Measurements from ENCODE around the gene TSEN34.
A peak's percentile ranks its signal among the peaks of the same experiment; 100 is the strongest.
"Not testable (repeated sequence)": the region's sequence is repeated elsewhere in the genome, so short reads cannot be mapped to it uniquely, and the experiment has no call there.

Gene TSEN34

DNA sequence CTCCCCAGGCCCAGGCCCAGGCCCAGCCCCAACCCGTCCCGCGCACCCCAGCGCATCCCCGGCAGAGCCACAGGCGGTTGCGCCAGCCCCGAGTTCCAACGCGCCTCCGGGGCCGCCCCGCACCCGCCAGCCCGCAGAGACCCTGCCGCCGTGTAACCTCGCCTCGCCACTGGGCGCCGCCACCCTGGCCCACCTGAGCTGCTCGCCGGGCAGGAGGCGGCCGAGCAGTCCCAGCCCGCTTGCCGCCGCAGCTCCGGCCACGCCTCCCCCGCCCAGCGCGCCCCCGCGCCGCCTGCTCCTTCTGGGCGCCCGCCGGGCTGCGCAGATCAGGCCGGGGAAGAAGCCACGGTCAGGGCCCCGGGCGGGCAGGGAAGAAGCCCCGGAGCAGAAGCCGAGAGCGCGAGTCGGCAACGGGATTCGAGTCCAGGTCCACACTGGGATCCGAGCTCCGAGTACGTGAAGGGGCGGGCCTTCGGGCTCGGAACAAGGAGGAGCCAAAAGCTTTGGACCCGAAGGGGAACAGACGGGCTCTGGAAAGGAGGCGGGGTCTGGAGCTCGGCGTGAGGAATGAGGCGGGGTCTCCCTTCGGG lies 1.9 kb upstream of the TSEN34 start, which contains the start of gene MBOAT7:
MBOAT7 (minus strand) TSS at position 436 of the 590 bp plus-strand sequence. CDS start 1,072 bp downstream, outside the sequence.
- DNase-seq = no peak

DNA sequence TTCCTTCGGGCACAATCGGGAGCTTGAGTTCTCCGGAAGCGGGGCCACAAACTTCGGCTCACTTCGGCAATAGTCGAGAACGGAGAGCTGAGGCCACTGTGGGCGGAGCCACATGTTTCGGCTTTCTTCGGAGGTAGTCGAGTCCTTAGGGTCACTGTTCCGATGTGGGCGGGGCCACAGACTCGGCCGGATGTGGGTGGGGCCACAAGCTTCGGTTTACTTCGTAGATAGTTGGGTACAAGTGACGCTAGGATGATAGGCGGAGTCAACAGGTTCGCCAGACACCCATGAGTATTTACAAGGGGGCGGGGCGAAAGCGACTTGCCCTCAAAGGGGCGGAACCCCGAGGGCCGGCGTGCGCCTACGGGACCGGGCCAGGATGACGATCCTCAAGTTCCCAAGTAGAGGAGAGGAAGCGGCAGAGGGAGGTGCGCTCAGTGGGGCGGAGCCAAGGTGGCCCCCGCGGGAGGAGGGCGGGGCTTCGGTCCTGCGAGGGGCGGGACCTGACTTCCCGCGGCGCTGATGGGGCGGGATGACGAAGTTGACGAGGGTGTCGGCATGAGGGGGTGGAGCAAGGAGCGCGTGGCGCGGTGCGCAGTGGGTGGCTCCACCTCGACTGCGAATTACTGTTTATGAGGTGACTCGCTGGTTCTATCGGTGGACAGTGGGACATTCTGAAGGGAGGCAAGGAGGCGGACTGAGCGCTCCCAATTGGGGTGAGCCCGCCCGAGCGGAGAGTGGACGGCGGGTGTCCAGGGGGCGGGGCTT lies 1.2 kb upstream of the TSEN34 start:
- peak; percentile 98 for DNase-seq

DNA sequence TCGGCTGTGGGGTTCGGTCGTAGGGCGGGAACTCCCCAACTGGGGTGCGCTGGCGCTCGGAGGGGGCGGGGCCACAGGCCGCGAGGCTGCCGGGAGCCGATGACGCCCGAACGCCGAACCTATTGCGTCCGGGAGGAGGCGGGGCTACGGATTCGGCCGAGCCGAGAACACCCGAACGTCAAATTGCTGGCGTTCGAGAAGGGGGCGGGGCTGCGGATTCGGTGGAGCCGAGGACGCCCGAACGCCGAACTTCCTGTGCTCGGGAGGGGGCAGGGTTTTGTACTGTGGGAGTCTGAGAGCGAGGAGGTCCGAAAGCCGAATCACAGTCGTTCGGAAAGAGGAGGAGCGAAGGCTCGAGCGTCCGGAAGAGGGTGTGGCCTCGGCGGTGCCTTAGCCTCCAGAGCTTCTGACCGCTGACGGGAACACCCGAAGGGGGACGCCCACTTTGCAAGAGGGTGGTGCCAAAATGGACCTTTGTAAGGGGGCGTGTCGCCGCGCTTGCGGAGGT lies 551 bp upstream of the TSEN34 start:
- peak; percentile 97 for DNase-seq

DNA sequence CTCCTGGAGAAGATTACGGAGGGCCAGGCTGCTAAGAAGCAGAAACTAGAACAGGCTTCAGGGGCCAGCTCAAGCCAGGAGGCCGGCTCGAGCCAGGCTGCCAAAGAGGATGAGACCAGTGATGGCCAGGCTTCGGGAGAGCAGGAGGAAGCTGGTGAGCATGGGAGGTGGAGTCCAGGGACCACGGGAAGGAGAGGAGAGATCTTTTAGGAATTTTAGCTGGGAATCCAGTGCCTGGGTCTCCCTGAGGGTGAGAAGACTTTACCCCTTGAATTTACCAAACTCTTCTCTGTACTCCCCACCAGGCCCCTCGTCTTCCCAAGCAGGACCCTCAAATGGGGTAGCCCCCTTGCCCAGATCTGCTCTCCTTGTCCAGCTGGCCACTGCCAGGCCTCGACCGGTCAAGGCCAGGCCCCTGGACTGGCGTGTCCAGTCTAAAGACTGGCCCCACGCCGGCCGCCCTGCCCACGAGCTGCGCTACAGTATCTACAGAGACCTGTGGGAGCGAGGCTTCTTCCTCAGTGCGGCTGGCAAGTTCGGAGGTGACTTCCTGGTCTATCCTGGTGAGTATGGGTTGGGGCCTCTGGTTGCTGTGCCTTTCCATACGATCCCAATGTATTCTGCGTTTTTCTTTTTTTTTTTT lies 824 bp downstream of the TSEN34 start:
- no peak for DNase-seq

DNA sequence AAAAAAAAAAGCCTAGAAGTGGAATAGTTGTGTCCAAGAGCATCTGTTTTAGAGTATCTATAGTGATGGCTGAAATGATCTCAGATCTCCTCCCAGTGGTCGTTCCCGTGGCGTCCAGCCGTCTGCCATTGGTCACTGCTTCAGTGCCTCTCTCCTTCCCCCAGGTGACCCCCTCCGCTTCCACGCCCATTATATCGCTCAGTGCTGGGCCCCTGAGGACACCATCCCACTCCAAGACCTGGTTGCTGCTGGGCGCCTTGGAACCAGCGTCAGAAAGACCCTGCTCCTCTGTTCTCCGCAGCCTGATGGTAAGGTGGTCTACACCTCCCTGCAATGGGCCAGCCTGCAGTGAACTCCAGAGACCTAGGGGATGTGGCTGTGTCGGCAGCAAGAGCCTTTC lies 1.9 kb downstream of the TSEN34 start:
- DNase-seq = no peak

DNA sequence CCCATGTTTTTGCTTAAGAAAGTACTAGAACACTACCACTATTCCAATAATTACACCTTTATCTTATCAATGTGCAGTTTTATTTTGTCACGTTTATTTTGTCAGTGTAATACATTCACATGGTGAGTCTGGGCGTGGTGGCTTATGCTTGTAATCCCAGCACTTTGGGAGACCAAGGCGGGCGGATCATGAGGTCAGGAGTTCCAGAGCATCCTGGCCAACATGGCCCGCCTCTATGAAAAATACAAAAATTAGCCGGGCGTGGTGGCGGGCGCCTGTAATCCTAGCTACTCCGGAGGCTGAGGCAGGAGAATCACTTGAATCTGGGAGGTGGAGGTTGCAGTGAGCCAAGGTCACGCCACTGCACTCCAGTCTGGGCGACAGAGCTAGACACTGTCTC lies 3.4 kb downstream of the TSEN34 start:
- DNase-seq = not testable (repeated sequence)

DNA sequence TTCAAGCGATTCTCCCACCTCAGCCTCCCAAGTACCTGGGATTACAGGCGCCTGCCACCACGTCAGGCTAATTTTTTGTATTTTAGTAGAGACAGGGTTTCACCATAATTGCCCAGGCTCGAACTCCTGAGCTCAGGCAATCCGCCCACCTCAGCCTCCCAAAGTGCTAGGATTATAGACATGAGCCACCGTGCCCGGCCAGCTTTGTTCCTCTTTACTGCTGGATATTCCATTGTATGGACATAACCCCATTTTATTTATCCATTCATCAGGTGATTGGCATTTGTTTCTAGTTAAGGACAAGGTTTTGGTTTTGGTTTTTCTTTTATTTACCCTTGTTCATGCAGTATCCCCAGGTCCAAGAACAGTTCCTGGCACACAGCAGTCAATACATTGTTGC lies 5.4 kb downstream of the TSEN34 start:
- DNase-seq = no peak

DNA sequence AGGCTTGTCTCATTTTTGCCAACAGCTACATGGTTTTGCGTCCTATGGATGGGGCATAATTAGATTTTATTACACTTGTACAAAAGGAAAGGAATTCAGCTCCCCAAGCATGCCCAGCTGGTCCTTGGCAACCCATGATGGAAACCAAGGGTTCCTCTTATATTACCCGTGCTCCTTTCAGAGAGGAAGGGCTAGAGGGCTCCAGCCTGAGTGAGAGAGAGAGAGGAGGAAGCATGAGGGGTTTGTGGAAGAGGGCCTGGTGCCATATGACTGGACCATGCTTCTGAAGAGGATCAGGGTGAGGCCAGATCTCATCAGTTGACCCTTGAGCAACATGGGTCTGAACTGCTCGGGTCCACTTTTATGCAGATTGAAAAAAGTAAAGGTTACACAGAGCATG lies 6.0 kb downstream of the TSEN34 start:
- DNase-seq = no peak

DNA sequence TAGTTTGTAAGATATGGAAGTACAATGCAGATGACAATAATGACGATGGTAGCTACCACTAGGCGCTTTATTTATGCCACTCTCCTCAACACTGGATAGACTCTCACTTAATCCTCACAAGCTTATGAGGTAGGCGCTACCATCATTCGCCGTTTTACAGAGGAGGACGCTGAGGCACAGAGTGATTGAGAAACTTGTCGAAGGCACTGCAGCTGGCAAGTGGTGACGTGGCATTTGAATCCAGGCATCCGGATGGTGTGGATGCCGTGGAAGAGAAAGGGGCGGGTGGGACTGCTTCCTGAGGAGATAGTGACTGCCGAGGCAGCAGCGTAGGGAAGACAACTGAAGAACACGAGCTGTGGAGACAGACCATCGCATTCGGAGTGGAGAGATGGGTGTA lies 8.3 kb downstream of the TSEN34 start:
- no peak for DNase-seq

DNA sequence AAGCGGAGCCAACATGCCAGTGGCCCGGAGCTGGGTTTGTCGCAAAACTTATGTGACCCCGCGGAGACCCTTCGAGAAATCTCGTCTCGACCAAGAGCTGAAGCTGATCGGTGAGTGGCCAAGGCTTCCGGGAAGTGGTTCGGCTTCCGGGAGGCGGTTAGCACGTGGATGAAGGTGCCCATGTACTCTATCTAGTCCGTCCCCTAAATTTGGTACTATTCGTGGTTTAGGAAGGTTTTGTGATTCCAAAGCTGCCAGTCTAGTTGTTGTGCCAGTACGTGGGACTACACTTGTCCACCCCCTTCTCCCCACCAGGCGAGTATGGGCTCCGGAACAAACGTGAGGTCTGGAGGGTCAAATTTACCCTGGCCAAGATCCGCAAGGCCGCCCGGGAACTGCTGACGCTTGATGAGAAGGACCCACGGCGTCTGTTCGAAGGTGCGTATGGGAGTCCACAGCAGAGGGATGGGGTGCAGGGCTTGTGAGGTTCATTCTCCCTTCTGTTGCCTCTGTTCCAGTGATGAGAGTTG lies 10.1 kb downstream of the TSEN34 start:
- no peak for DNase-seq

DNA sequence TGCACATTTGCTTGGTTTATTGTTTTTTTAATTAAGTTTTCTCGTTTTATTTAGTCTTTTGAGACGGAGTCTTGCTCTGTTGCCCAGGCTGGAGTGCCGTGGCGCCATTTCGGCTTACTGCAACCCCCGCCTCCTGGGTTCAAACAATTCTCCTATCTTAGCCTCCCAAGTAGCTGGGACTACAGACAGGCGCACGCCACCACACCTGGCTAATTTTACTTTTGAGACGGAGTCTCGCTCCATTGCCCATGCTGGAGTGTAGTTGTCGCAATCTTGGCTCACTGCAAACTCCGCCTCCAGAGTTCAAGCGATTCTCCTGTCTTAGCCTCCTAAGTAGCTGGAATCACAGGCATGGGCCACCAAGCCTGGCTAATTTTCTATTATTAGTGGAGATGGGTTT lies 10.9 kb downstream of the TSEN34 start:
- no peak for DNase-seq

DNA sequence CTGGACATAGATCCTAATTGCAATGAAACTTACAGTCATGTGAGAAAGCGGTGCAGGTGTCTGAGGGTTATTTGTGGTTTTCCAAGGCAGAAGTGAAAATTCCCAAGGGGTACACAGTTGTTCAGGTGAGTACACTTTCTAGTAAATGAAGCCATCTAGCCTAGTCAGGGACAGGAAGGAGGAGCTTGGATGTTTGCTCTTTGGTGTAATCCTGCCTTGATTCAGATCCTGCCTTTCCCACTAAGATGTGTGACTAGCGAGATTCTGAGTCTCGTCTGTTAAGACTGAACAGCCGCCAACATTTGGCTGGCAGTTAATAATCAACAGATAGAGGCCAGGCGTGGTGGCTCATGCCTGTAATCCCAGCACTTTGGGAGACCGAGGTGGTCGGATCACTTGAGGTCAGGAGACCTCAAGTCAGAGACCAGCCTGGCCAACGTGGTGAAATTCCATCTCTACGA lies 12.1 kb downstream of the TSEN34 start:
- no peak for DNase-seq

DNA sequence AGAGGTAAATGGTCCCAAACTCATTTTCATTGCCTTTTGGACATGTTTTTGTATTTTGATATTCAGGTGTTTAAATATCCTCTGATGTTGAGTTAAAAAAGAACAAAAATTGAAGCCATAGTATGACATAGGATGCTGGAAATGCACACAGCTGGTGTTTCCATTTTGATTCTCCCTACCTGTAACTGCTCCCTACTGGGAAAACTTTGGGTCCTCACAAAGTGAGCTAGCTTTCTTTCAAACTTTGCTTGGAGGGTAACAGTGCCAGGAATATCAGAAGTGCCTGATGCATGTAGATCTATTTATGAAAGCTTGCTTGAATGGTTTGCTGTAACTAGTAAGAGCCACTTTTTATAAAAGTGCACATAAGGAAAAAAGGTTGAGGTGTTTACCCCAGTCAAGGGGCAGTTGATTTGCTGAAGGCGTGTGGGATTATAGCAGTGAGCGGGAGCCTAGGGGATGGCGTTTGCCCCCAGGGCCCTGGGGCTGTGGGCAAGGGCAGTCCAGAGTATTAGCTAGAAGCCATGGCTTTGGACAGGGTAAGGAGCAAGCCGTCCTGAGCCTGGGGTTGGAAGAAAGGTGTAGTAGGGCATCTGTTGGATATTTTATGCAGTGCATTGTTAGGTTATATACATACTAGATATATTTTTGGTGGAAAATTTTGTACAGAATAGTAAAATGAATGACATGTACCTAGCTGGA lies 13.8 kb downstream of the TSEN34 start:
- no peak for DNase-seq

DNA sequence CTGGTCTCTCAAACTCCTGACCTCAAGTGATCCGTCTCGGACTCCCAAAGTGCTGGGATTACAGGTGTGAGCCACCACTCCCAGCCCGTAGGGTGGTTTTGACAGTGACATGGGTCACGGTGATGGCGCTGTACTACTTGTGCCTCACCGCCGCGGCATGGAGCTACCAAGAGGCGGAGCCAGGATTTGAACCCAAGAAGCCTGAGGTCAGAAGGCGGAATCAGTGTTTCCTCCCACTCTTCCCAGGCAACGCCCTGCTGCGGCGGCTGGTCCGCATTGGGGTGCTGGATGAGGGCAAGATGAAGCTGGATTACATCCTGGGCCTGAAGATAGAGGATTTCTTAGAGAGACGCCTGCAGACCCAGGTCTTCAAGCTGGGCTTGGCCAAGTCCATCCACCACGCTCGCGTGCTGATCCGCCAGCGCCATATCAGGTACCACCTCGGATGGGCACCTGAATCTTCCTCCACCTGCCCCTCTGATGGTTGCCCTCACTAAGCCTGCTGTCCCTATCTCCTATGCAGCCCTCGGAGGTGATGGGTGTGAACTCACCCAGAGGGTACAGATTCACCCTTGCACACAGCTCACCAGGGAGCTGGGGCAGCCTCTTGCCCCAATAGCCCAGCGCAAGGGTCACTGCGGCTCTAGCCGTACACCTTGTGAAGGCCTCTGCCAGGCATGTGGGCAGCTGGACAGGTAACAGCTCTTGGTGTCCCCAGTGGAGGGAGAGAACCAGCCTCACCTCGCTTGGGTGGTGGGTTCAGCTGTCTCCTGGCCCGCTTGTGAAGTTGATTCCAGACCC lies 15.1 kb downstream of the TSEN34 start:
- DNase-seq = no peak

DNA sequence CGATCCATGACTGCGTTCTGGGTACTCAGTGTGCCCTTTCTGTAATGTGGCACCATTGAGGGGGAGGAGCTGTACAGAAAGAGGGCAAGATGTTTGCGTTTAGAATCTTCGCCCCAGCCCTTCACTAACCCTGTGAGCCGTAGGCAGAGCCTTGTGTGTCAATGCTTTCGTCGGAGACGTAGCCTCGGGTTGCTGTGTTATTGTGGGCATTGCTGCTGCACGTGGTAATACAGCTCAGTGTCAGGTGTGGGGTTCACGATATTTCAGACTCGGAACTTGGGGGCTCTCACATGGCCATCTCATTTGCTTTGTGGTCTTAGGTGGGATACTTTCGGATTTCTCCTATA lies 15.7 kb downstream of the TSEN34 start:
- no peak for DNase-seq

DNA sequence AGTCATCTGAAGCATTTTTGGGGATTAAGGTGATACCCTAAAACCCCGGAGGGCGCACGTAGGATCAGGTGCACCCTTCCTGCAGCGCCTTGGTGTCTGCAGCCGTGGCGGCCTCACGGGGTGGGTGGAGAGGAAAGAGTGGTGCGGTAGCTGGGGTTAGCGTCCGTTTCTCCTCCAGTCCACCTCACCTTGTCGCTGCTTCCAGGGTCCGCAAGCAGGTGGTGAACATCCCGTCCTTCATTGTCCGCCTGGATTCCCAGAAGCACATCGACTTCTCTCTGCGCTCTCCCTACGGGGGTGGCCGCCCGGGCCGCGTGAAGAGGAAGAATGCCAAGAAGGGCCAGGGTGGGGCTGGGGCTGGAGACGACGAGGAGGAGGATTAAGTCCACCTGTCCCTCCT lies 16.1 kb downstream of the TSEN34 start:
- not testable (repeated sequence) for DNase-seq

DNA sequence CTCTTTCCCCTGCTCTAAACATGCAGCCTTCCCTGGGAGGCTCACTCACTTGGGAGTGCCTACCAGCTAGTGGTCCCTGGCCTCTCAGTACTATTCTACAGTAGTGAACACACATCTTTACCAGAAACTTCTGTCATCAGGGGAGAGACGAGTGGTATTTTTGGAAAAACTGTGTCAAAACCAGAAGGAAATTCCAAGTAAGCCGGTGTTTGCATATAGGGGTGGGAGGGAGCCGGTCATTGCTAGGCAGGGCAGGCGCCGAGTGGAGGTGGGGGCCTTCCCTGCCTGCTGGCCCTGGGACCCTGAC lies 16.5 kb downstream of the TSEN34 start:
- DNase-seq = no peak

DNA sequence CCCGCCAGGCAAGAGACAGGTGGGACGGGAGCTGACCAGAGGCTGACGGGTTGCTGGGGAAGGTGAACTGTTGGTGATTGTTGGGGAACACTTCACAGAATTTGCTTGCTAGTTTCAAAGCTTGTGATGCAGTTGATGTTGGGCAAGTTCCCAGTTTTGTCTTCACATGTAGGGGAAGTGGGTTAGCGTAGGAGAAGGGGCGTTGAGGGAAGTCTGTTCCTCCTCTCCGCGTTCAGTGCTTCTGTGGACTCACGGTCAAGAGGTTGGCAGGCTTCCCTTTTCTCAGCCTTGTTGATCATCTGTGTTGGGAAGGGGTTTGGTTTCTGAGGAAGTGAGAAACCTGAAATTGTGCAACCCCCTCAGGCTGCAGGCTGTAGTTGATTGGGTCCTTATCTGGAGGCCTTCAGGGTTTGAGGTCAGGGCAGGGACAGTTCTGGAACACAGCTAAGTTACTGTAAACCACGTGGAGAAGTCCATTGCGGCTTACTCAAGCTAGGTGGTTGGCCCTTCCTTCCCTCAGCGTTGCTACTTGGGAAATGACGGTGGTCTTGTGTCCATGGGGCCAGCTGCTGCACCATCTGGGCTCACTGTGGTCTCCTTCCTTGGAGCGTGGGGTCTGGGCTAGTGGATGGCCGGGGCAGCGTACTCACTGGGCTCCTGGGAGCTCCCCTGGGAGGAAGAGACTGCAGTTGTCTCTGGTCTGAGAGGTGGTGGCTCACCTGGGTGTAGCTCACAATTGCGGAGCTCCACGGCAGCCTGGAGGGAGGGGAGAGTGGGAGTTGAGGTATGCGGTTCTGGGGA lies 17.1 kb downstream of the TSEN34 start:
- DNase-seq = no peak

DNA sequence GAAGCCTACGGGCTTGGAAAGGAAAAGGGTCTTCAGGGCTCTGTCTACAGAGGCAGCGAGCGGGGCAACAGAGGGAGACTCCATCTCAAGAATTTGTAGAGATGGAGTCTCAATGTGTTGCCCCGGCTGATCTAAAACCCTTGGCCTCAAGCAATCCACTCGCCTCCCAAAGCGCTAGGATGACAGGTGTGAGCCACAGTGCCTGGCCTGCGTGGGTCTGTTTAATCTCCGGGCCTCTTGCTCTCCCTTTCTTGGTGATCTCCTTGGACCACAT lies 17.6 kb downstream of the TSEN34 start:
- DNase-seq = no peak

DNA sequence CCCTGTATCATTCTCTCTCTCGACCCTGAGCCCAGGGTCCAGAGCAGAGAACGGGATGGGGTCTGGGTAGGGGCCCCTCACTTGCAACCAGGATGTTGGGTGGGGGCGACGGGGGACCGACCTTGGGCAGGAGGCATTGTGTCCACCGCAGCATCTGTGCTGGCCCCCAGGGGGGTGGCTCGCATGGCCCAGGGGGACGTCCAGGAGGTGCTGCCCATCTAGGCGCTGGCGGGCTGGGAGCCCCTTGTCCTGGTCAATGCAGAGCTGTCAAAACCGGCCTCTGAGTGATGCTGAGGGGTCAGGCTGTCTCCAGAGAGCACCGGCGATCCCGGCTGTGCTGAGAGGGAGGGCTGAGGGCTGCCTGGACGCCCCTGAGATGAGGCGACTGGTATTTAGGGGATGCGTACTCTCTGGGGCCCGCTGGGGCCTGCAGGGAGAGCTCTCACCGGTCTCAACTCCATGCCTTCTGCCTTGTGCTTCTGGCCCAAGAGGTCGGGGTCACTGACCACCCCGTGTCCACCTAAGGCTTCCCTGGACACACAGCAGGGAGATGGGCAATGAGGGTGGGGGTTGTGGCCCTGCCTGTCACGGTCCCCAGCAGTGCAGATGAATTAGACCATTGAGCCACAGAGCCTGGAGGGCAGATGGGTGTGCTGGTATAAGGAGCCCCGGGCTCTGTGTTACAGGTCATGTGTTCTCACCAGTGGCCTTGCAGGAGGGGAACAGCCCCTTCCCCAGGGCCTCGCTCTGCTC lies 18.1 kb downstream of the TSEN34 start:
- DNase-seq = no peak
